T-helper 1 cell treated with Interleukin-12 subunit alpha and Interleukin-12 subunit beta and Interleukin-4 antibody, amounts not matched to agents 30 ng/mL and 1 ng/mL, for 36 hours (primary cell): Measurements from ENCODE around the gene CTPS2. TPM values are rescaled to one million over a fixed set of nuclear protein-coding genes. Genes with fewer than 3 reads are reported as not detected.

Experiments
- intact Hi-C: fragments of 100-400 bp; cut with micrococcal nuclease; formaldehyde crosslinking; loops from one replicate; pipeline ENCODE4 v1.15.1; 2024
- total RNA-seq: library from RNA; stranded (reverse); gene quantifications from 2 replicates; pipeline ENCODE4 v1.2.3, GENCODE V29; 2022

Gene CTPS2
- total RNA-seq, 1 donor from 2014 or later, result 5.5 TPM

- intact Hi-C loops, result no loop called here
Measured at GRCh38 chrX:16714504-16714903, 2.0 kb upstream of the CTPS2 start.

- intact Hi-C loops, result loop anchor here (1.0 kb wide), 1 partner anchor 17 kb away; no protein-coding TSS in a partner anchor
Measured at GRCh38 chrX:16711893-16712547, 449 bp downstream of the CTPS2 start.

- intact Hi-C loops, result no loop called here
Measured at GRCh38 chrX:16711219-16711811, 1.2 kb downstream of the CTPS2 start.

- intact Hi-C loops, result no loop called here
Measured at GRCh38 chrX:16708016-16708415, 4.5 kb downstream of the CTPS2 start.

- intact Hi-C loops, result no loop called here
Measured at GRCh38 chrX:16705370-16705769, 7.1 kb downstream of the CTPS2 start.

GRCh38 chrX:16702700-16703599 is 9.5 kb downstream of the CTPS2 start:
- intact Hi-C loops, result no loop called here

GRCh38 chrX:16700734-16701133 is 11.7 kb downstream of the CTPS2 start:
- intact Hi-C loops, result no loop called here

- intact Hi-C loops, result loop anchor here (10.0 kb wide), 1 partner anchor 1205 kb away; the partner anchor contains the start of gene PIR
Measured at GRCh38 chrX:16699389-16699788, 13.1 kb downstream of the CTPS2 start.

- intact Hi-C loops, result loop anchor here (10.0 kb wide), 1 partner anchor 1202 kb away; the partner anchor contains the start of gene PIR
Measured at GRCh38 chrX:16696956-16697355, 15.5 kb downstream of the CTPS2 start.

- intact Hi-C loops, result loop anchor here (1.0 to 10.0 kb wide), 9 partner anchors 17 to 1224 kb away; partner anchors contain the start of genes AP1S2, CTPS2, GRPR and PIR
Measured at GRCh38 chrX:16695079-16695676, 17.3 kb downstream of the CTPS2 start.

- intact Hi-C loops, result no loop called here
Measured at GRCh38 chrX:16687514-16687913, 25.0 kb downstream of the CTPS2 start.

- intact Hi-C loops, result no loop called here
Measured at GRCh38 chrX:16683007-16683664, 29.3 kb downstream of the CTPS2 start.

- intact Hi-C loops, result loop anchor here (10.0 kb wide), 1 partner anchor 404 kb away; no protein-coding TSS in a partner anchor
Measured at GRCh38 chrX:16678689-16679088, 33.8 kb downstream of the CTPS2 start.

- intact Hi-C loops, result loop anchor here (1.0 to 10.0 kb wide), 6 partner anchors 226 to 984 kb away; partner anchors contain the start of gene GRPR
Measured at GRCh38 chrX:16671005-16671404, 41.5 kb downstream of the CTPS2 start.

GRCh38 chrX:16666541-16666940 is 45.9 kb downstream of the CTPS2 start:
- intact Hi-C loops, result no loop called here

GRCh38 chrX:16665089-16665488 is 47.4 kb downstream of the CTPS2 start:
- intact Hi-C loops, result no loop called here

GRCh38 chrX:16664626-16665025 is 47.8 kb downstream of the CTPS2 start:
- intact Hi-C loops, result no loop called here

- intact Hi-C loops, result no loop called here
Measured at GRCh38 chrX:16664074-16664473, 48.4 kb downstream of the CTPS2 start.

- intact Hi-C loops, result no loop called here
Measured at GRCh38 chrX:16662402-16662801, 50.1 kb downstream of the CTPS2 start.

GRCh38 chrX:16661495-16661894 is 51.0 kb downstream of the CTPS2 start:
- intact Hi-C loops, result no loop called here

GRCh38 chrX:16659321-16659720 is 53.1 kb downstream of the CTPS2 start:
- intact Hi-C loops, result no loop called here
